ENCODE data around the gene CCDC3.

The CCDC3 gene

DNA sequence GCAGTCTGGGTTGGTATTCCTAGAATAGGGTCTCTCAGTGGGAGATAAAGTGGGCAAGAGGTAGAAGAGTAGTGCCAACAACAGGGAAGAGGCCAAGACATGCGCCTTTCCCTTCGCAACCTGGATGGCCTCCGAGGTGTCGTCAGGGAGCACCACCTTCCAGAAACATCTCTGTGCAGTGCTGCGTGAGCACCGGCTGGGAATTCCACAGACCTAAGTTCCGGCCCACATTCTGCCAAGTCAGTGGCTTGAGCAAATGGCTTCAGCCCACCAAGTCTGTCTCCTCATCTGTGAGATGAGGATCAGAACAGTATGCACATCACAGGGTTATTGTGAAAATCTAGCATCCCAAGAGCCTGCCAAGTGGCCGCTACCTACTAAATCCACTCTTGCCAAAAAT is 40.6 kb downstream of the CCDC3 start:
- no peak for DNase-seq

DNA sequence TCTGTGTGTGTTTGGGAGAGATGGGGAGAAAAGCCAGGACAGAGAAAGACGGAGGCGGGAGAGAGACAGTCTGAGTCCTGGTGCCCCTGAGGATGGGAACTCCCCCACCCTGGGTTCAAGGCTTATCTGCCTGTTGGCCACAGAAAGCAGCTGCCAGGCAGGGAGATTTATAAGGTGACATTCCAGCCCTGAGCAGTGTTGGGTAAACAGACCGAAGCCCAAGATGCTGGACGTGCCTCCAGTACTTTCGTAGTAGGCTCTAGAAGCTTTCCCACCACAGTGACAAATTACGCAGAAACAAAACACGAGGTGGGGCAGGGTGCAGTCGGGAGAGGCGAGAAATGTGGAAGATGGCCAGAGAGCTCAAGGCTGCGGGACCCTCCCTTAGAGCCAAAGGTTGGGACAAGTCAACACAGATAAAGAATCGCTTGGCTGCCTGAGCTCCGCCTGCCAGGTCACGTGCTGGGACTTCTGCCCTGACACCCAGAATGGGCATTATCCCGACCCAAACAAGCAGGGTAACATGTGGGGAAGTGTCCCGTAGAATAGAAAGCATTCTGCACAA is 41.1 kb downstream of the CCDC3 start:
- DNase-seq = no peak

DNA sequence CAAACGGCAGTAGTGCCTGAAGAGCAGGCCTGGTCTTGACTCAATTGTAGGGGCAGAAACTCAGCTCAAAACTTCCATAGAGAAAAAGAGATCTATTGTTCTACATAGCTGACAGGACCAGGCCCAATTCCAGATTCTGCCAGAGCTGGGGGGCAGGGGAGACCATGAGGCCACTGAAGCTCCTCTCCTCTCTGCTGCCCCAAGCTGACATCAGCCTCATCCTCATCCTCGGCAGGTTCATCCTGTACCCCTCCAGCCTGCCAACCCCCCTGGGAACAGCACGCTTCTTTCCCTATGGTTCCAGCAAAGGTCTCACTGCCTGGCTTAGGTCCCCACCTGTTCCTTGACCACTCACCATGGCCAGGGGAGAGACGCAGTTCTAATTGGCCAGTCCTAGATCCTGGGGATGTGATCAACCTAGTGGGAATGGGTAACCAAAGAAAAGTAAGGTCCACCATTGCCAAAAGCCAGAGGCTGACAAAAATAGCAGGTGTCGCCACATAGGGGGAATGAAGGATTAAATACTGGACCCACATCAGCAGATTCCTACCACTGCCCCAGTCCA is 42.9 kb downstream of the CCDC3 start:
- DNase-seq = no peak

DNA sequence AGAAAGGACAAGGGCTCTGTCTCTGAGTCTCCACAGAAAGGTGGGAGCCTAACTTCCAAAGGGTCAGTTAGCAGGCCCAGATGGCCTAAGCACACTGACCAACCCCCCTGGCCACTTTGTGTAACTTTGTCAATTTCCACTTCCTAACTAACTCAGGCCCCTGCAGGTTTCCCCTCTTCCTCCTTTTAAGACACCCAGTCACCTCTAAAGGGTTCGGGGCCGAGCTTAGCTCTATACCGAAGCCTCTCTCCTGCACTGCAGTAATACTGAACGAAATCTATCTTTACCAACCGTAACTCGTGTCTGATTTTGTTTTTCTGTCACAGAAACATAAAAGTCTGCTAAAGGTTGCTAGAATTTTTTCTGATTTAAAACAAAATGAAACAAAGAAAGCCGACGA is 44.4 kb downstream of the CCDC3 start:
- DNase-seq = no peak

DNA sequence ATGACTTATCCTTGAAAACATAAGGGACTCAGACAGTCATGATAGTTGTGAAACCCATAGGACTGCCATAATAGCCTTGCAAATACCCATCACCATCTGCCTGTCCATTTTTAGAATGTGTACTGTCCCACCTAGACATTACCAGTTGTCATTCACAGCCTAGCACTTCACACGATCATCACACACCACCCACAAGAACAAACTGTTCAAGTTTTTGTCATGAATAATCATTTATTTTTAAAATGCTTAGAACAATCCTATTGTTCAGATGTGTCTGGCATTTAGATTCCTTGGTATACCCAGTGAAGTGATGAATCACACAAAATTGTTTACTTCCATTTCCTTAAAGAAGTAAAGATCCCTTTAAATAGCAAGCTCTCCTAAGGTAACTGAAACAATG is 46.6 kb downstream of the CCDC3 start:
- DNase-seq = no peak

DNA sequence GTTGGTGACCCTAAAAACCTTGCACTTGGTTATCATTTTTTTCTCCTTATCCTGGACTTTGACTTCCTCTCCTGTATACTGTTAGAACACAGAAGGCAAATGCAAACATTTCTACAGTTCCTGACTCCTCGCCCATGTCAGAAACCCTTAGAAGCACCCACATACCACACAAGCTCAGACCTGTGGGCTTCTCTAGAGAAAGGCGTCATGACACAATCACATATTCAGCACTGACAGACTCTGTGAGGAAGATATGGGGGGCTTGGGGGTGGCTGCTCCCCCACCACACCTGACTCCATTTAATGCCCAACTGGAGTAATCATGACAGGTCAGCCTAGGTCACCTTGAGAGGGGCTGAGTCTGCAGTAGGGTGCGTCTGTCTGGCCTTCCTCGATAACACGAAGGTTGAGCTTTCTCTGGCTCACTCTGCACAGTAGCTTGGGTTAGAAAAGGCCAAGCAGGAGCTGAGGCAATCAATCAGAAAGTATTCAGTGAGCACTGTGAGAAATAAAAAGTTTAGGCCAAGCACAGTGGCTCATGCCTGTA is 50.9 kb downstream of the CCDC3 start:
- DNase-seq = no peak

DNA sequence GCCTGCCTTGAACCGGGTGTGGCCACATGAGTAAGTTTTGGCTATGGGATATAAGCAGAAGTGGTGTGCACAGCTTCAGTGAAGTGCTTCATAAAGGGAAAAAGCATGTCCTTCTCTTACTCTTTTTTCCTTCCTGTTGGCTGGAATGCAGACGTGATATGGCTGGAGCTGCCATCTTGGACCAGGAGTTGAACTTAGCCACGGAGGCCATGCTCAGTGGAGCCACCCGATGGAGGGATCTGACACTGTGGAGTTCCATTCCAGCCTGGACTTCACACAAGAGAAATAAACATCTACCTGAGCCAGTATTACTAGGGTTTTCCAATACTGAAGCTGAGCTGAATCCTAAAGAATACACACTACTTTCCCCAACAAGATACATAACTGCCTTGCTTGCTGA is 52.3 kb downstream of the CCDC3 start:
- DNase-seq = no peak

DNA sequence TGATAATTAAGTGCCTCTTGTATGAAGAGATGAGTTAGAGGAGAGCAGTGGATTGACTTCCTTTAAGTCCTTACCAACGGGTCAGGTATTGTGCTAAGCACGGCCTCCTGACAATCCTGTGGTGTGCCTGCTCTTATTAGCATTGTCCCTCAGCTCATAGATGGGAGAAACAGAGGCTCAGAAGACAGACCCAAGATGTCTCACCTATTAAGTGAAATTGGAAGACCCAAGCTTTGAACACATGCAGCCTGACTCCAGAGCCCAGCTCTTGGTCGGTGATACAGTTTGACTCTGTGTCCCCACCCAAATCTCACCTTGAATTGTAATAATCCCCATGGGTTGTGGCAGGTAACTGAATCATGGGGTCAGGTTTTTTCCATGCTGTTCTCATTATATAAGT is 53.8 kb downstream of the CCDC3 start:
- DNase-seq = no peak

DNA sequence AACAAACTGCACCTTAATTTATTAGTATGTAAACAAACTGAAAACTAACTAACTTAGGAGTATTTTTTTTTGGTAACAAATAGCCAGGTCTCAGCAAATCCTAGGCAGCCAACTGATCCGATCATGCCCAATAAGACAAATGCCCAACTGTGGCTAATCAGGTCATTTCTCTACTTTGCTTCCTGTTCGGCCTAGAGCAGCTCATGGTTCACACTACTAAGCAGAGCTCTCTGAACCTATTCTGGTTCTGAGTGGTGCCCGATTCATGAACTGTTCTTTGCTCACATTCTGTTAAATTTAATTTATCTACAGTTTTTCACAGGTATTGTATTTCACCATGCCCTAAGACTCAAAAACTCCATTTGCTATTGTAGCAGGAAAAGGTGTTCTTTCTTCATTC is 55.1 kb downstream of the CCDC3 start:
- DNase-seq = no peak

DNA sequence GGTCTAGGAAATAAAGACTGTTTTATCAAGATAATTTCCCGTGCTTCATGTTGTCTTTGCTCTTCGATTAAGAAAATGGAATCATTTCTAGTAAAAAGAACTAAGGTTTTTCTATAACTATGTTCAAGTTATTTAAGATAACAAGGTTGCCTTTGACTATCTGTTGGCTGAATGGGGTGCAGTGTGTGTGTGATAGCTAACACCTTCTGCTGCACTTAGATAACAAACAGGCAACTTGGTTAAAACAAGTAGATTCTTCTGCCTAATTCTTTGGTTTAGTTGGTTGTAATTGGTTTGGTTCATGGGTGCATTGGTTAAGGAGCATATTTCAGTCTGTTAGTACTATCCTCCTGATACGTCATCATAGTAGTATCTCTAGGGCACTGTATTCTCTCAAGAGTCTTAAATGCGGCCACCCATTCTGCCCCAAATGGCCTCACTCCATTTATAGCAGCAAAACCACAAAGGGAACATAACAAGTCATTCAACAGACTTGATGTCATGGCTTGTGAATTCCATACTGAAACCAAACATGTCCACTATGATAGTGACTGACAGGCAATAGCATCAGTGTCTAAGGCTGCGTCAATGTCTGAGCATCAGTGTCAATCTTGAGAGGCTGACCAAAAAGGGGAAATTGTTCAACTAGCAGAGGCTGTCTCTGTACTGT is 55.7 kb downstream of the CCDC3 start:
- no peak for DNase-seq

DNA sequence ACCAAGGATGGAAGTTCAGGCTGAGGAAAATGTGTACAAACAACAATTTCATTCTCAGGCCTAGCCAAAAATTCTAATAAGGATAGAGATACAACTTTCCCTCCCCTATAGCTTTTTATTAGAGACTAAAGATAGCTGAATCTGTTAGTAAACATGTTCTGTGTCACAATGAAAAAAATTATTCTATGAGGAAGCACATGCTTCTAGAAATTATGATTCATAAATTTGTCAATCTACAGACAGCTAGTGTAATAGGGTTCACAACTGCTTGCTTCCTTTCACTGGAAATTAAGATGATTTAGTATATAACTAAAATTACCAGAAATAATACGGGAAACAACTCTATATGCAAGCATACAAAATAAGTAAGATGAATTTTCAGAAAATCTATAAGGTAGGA is 56.6 kb downstream of the CCDC3 start:
- DNase-seq = no peak

DNA sequence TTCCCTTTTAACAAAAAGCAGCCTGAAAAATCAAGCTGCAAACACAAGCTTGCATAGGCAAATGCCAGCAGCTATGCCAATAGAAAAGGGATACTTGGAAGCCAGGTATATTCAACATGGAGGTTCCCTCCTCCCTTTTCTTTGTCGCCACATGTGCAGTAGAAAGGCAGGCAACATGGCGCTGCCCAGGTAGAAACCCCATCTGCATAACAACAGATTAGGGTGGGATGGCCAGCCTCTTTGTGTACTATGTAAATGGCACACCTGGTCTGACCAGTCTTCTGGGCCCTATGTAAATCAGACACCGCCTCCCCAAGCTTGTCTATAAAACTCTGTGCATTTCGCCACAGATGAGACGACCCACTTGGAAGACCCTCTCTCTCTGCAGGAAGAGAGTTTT is 58.1 kb downstream of the CCDC3 start:
- no peak for DNase-seq

DNA sequence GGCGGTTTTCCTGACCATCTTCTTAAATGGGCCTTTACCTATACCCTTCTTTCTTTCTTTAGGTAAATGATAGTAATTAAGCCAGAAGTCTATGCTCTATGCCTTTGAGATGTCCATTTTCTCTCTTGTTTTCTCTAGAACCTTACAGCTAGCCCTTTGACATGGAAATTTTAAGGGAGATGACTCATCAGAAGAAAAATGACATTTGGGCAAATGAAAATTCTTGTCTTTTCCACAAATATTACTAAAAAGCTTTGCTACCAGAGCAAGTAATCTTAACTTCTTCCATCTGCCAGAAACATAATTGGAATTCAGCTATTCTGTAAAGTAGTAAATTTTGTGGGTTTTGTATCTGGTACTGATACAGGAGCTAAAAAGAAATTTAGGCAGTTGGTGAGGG is 59.5 kb downstream of the CCDC3 start:
- DNase-seq = no peak

DNA sequence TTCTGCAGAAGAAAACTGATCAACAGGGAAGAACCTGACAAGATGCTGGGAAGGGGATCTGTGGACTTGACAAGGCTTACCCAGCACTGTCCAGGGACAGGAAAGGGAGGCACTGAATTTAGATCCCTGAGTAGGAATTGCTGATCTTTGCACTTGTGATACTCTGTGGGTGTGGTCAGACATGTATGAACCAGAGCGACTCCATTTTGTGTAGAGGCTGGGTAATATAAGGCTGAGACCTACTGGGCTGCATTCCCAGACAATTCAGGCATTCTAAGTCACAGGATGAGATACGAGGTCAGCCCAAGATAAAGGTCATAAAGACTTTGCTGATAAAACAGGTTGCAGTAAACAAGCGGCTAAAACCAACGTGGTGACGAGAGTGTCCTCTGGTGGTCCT is 60.7 kb downstream of the CCDC3 start:
- DNase-seq = no peak

DNA sequence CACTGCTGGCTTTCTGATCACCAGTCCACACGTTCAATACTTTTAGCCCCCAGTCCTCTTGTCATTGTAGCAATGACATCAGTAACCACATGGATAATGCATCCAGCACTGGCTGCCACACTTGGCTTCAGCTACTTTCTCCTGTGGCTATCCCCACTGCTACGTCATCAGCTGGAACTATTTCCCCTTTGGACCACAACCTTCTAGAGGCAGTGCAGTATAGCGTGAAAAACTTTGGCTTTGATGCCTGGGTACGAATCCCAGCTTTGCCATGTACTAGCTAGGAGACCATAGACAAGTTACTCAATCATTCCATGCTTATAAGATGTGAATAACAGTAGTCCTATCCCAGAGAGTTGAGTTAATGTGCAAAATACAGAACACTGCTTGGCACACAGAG is 63.2 kb downstream of the CCDC3 start:
- DNase-seq = no peak

DNA sequence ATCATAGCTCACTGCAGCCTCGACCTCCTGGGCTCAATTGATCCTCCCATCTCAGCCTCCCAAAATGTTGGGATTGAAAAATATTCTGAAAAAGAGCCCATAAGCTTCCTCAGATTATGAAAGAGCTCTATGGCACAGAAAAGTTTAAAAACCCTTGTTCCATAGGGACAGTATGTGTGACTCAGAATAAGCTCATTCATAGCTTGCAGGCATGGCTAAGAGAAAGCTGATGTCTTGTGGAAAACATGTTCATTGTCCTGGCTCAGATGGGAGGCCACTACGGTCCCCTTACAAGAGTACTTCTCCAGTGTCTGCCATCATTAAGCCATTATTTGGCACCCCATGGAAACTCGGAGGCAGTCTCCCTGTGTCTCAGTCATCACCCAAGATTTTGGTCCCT is 64.0 kb downstream of the CCDC3 start:
- no peak for DNase-seq

DNA sequence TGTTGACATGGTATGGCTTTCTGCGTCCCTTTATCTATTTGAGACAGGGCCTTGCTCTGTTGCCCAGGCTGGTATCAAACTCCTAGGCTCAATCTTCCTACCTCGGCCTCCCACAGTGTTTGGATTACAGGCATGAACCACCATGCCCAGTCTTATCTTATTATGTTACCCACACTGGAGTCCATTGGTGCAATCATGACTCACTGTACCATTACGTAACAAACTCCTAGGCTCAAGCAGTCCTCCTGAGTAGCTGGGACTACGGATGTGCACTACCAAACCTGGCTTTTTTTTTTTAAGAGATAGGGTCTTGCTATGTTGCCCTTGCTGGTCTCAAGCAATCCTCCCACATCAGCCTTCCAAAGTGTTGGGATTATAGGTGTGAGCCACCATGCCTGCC is 66.7 kb downstream of the CCDC3 start:
- no peak for DNase-seq

DNA sequence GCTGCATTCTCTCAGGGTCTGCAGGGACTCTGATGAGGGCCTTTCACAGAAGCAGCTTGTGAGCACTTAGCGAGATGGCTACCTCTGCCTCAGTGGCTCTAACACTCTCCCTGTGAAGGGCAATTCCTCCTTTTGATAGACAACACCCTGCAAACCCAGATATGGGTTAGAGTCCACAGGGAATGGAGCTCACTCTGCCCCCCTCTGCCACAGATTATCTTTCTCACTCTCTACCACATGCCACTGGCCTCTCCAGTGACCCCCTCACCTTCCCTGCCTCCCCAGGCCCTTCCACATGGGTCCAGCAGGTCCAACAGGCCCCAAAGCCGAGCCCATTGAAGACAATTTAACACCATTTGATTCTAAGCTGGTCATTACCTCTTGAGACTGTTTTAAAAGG is 72.1 kb downstream of the CCDC3 start:
- no peak for DNase-seq

DNA sequence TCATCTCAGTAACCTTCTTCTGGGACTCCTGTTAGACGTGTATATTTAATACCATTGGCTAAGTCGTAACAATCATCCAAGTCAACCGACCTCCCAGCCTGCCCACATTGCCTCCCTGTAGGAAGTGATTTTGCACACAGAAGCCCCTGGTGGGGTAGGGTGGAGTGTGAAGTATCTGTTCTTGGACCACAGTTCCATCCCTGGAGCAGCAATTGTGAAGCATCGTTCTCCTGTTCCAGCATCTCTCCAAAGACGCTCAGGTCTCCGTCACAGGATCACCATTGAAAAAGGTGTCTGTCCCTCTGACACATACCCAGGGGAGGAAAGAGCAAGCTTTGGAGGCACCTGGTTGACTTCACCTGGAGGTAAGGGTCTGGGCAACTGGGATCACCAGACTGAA is 72.9 kb downstream of the CCDC3 start:
- no peak for DNase-seq

DNA sequence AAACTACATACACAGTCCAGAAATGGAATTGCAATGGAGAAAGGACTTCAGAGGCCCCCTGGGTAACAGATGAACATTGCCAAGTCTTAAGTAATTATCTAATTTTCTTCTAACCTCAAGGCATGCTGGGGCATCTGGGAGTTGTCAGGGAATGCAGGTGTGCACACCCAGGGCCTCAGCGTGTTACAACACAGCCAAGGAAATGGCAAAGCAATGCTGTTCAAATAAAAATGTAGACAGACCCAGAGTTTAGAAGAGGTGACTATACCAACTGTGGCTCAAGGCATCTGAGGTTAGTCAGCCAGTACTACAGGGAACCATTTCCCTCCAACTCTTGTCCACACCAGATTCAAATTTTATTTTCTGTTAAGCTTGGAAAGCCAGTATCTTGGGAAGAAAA is 73.6 kb downstream of the CCDC3 start:
- DNase-seq = no peak

DNA sequence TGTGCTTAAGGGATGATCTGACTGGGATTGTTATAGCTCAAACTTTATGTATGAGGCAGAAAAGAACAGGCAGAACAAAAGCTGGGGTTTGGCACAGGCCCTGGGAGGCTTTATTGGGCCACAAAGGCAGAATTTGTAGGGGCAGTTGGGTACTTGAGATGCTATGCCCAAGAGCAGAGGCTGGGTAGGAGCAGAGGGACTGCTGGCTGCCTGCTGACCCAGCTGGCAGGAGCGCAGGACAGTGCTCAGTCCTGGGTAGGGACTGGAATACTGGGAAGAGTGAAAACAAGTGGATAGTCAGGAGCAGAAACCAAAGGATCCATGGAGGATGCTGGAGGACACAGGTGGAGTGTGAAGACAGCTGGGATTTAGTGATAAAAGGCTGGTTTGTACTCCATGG is 75.7 kb downstream of the CCDC3 start:
- no peak for DNase-seq

DNA sequence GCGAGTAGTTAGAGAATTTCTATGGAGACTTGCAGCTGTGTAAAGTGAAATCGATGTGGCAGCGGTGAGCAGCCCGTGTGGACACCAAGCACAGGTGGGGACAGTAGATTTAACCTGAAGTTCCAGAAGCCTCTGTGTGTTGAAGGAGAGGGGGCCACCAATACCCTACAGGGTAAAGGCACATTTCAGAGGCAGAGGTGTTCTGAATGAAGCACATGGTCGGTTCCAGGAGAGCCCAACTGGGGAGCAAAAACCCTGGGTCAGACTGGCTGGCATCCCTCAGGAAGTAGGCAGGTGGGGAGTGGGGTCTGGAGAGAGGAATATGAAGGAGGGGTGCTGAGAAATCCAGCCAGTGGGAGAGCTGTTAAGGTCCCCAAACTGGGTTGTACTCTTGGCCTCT is 76.6 kb downstream of the CCDC3 start:
- no peak for DNase-seq

DNA sequence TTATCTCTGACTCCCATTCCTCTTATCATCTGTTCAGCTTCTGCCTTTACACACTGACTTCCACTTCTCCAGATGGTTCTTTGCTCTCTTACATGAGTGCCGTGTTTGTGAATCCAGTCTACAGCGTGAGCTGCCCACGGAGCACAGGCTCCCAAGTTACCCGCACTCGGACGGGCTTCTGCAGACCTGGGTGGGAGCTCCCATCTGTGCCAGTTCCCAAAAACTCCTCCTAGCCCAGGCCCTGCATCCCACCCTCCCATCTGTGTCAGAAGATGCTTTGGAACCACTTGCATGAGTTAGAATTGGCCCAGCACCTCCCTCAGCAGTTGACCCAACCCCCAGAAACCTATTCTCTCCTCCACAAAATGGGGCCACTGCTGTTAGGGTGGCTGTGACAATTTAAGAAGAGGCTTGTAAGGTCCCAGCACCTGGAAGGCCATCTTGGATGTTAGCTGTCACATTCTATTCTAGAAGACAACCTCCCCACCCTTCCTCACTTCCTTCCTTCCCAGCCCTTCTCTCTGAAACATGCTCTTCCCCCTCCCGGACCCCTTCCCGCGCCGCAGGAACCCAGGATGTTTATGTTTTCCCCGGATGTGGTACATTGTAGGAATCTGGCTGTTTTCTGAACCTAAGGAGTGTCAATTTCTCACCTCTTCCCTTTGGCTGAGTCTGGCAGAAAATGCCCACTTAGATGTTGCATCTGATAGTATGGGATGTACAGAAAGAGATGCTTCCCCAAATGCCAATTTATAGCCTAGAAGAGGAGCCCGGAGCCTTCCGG is 79.2 kb downstream of the CCDC3 start:
- DNase-seq = no peak

DNA sequence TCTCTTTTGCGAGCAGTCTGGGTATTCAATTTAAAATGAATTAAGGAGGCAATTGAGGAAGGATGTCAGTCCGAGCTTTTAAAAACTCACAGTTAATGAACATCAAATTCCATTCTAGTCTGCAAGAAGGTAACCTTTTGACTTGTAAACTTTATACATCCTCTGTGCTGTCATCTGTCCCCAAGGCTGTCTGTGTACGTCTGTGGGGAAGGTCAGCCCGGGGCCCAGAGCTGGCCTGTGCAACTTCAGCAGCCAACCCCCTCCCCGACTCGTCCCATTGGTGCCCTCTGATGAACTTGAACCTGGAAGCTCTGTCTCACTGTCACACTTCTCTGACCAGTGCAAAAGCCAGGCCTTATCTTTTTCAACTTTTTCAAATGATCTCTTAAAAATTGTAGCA is 80.3 kb downstream of the CCDC3 start:
- no peak for DNase-seq

Data from NCI-H187 treated with DMSO at 0.1 percent for 48 hours (cell line).